ENCODE measurements around the gene DDN. TPM values are rescaled to one million over a fixed set of nuclear protein-coding genes. Genes with fewer than 3 reads are reported as not detected.

DDN gene
- total RNA-seq, 1 experiment from 2014 or later = 0.51 TPM

DNA sequence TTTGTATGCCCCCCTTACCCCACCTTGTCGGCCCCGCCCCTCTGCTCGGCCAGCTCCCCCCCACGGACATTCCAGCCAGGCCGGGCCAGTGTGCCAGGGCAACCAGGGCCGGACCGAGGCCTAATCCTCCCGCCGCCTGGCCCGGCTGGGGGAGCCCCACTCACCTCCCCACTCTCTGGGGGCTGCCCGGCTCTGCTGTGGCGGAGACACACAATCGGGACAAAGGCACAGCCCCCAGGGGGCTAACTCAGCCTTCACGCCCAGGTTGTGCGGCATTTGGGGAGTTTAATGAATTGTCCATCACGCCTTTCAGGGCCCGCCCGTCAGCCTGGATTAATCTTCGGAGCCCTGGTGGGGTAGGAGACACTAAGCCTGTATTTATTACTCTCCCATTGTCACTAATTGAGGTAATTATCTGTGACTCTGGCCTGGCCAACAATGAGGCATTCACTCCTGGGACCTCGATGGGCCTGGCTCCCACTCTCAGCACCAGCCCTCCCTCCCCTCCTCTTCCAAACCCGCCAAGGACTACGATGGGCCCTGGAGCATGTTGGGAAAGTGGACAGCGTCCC lies 12.4 kb downstream of the DDN start:
- peaks cover 11% of the 10 kb centered on the region for H3K27me3 ChIP-seq (ENCODE audit: control insufficient read depth, insufficient read depth, low read length)

DNA sequence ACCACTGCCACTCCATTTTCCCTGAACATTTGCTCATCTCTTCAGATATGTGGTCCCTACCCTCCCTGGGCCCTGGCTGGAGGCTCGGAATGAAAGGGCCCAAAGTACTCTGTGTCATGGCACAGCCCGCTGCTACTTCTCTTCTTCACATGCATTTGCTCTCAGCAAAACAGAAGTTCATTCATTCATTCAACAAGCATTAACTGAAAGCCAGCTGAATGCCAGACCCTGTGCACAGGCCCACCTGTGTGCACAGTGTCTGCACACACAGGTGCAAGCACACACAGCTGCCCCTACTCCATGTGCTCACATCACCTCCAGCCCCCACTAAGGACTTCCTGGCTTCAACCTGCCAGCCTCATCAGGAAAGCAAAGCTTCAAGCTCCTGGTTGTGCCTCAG lies 13.3 kb downstream of the DDN start:
- DNase-seq (ENCODE audit: low read depth, low spot score) = no peak
- Histone ChIP-seq H3K4me3 (ENCODE audit: low read depth in 2 of 2, low read length in 2 of 2) (no peak overlapping the region), H3K9me3 (ENCODE audit: control insufficient read depth, insufficient read depth, low read depth, low read length) (no peaks in the 10 kb centered on the region), H3K4me1 (ENCODE audit: control insufficient read depth, insufficient read depth, low read length) (no peaks in the 10 kb centered on the region; the same call in 1 of the 2 replicates), H3K27ac (ENCODE audit: low read length) (no peak overlapping the region), H3K36me3 (ENCODE audit: control insufficient read depth, insufficient read depth, low read length) (no peaks in the 10 kb centered on the region), H3K27me3 (ENCODE audit: control insufficient read depth, insufficient read depth, low read length) (peaks cover 11% of the 10 kb centered on the region)
- ATAC-seq = no peak
- in situ Hi-C loops (cut with HindIII; ENCODE audit: low pct_unique_long_range_greater_than_20kb, low sequenced_read_pairs) (no loop called here), intact Hi-C loops (cut with micrococcal nuclease; ENCODE audit: unreplicated experiment) (no loop called here)
- TF ChIP-seq SIN3A (IDR thresholded peaks at IDR 0.05; ENCODE audit: borderline replicate concordance, insufficient read depth, low read depth, low read length) (no peak), TCF7L2 (IDR thresholded peaks at IDR 0.05; ENCODE audit: low read depth, low read length) (no peak)
- ChIA-PET CTCF (interaction anchor here (0.6 kb wide), 2 partner anchors 22 to 415 kb away, joined by 3 to 11 read pairs; no protein-coding TSS in a partner anchor), POLR2A (no interaction called here)
- no TSS peak for BruUV-seq (replicated peaks)

More for the DNA sequence above, 12.4 kb downstream of the DDN start:
- POLR2A ChIA-PET = no interaction called here
- CTCF ChIA-PET = interaction anchor here (1.4 kb wide), 1 partner anchor 10 kb away, joined by 6 read pairs; no protein-coding TSS in a partner anchor
- no peaks in the 10 kb centered on the region for H3K36me3 ChIP-seq (ENCODE audit: control insufficient read depth, insufficient read depth, low read length)
- TF ChIP-seq, protein P1, sequence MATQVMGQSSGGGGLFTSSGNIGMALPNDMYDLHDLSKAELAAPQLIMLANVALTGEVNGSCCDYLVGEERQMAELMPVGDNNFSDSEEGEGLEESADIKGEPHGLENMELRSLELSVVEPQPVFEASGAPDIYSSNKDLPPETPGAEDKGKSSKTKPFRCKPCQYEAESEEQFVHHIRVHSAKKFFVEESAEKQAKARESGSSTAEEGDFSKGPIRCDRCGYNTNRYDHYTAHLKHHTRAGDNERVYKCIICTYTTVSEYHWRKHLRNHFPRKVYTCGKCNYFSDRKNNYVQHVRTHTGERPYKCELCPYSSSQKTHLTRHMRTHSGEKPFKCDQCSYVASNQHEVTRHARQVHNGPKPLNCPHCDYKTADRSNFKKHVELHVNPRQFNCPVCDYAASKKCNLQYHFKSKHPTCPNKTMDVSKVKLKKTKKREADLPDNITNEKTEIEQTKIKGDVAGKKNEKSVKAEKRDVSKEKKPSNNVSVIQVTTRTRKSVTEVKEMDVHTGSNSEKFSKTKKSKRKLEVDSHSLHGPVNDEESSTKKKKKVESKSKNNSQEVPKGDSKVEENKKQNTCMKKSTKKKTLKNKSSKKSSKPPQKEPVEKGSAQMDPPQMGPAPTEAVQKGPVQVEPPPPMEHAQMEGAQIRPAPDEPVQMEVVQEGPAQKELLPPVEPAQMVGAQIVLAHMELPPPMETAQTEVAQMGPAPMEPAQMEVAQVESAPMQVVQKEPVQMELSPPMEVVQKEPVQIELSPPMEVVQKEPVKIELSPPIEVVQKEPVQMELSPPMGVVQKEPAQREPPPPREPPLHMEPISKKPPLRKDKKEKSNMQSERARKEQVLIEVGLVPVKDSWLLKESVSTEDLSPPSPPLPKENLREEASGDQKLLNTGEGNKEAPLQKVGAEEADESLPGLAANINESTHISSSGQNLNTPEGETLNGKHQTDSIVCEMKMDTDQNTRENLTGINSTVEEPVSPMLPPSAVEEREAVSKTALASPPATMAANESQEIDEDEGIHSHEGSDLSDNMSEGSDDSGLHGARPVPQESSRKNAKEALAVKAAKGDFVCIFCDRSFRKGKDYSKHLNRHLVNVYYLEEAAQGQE (IDR thresholded peaks at IDR 0.05; ENCODE audit: insufficient read depth in 1 of 2, low read depth in 2 of 2, low read length in 1 of 2) = no peak
- TF ChIP-seq POLR2AphosphoS5 (IDR thresholded peaks at IDR 0.05; ENCODE audit: low read depth, low read length) (no peak), SIN3A (IDR thresholded peaks at IDR 0.05; ENCODE audit: borderline replicate concordance, insufficient read depth, low read depth, low read length) (no peak), TCF7L2 (IDR thresholded peaks at IDR 0.05; ENCODE audit: low read depth, low read length) (no peak)
- no peak overlapping the region for H3K4me3 ChIP-seq (ENCODE audit: low read depth in 2 of 2, low read length in 2 of 2)
- BruUV-seq (replicated peaks) = no TSS peak
- H3K9me3 ChIP-seq (ENCODE audit: control insufficient read depth, insufficient read depth, low read depth, low read length) = no peaks in the 10 kb centered on the region
- ATAC-seq (no peak), DNase-seq (ENCODE audit: low read depth, low spot score) (no peak)
- in situ Hi-C loops (cut with HindIII; ENCODE audit: low pct_unique_long_range_greater_than_20kb, low sequenced_read_pairs) = no loop called here
- intact Hi-C loops (cut with micrococcal nuclease; ENCODE audit: unreplicated experiment) = no loop called here
- H3K27ac ChIP-seq (ENCODE audit: low read length) = no peak overlapping the region
- no peaks in the 10 kb centered on the region for H3K4me1 ChIP-seq (ENCODE audit: control insufficient read depth, insufficient read depth, low read length)

DNA sequence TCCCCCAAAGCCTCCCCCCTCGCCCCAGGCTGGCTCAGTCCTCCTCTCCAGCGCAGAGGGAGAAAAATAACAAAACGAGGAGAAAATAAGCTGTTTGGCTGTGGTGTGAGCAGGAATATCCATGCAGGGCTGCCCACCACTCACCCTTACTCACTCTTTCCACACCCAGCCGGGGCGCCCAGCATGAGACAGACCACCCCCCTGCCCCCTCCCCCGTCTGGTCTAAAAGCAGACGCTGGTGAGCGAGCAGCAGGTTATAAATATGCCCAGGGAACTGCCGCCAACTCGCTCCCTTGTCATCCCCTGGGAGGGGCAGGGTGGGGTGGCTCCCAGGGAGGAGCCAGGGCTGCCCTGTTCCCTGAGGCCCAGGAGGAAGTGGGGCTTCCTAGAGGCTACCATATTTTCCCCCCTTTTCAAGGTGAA lies 13.7 kb downstream of the DDN start:
- BruUV-seq (replicated peaks) = no TSS peak
- ChIA-PET POLR2A (interaction anchor here (0.6 kb wide), 1 partner anchor 12 kb away, joined by 3 read pairs; no protein-coding TSS in a partner anchor), CTCF (interaction anchor here (0.6 kb wide), 2 partner anchors 22 to 415 kb away, joined by 3 to 11 read pairs; no protein-coding TSS in a partner anchor)
- Histone ChIP-seq H3K27ac (ENCODE audit: low read length) (no peak overlapping the region), H3K9me3 (ENCODE audit: control insufficient read depth, insufficient read depth, low read depth, low read length) (no peaks in the 10 kb centered on the region), H3K36me3 (ENCODE audit: control insufficient read depth, insufficient read depth, low read length) (no peaks in the 10 kb centered on the region), H3K4me3 (ENCODE audit: low read depth in 2 of 2, low read length in 2 of 2) (no peak overlapping the region), H3K27me3 (ENCODE audit: control insufficient read depth, insufficient read depth, low read length) (peaks cover 11% of the 10 kb centered on the region), H3K4me1 (ENCODE audit: control insufficient read depth, insufficient read depth, low read length) (no peaks in the 10 kb centered on the region; the same call in 1 of the 2 replicates)
- TF ChIP-seq, protein P1 (IDR thresholded peaks at IDR 0.05; ENCODE audit: insufficient read depth in 1 of 2, low read depth in 2 of 2, low read length in 1 of 2) = no peak
- TF ChIP-seq SIN3A (IDR thresholded peaks at IDR 0.05; ENCODE audit: borderline replicate concordance, insufficient read depth, low read depth, low read length) (no peak), POLR2AphosphoS5 (IDR thresholded peaks at IDR 0.05; ENCODE audit: low read depth, low read length) (no peak), TCF7L2 (IDR thresholded peaks at IDR 0.05; ENCODE audit: low read depth, low read length) (no peak)
- TF ChIP-seq, protein P2, sequence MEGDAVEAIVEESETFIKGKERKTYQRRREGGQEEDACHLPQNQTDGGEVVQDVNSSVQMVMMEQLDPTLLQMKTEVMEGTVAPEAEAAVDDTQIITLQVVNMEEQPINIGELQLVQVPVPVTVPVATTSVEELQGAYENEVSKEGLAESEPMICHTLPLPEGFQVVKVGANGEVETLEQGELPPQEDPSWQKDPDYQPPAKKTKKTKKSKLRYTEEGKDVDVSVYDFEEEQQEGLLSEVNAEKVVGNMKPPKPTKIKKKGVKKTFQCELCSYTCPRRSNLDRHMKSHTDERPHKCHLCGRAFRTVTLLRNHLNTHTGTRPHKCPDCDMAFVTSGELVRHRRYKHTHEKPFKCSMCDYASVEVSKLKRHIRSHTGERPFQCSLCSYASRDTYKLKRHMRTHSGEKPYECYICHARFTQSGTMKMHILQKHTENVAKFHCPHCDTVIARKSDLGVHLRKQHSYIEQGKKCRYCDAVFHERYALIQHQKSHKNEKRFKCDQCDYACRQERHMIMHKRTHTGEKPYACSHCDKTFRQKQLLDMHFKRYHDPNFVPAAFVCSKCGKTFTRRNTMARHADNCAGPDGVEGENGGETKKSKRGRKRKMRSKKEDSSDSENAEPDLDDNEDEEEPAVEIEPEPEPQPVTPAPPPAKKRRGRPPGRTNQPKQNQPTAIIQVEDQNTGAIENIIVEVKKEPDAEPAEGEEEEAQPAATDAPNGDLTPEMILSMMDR (IDR thresholded peaks at IDR 0.05) = no peak
- intact Hi-C loops (cut with micrococcal nuclease; ENCODE audit: unreplicated experiment) = no loop called here
- DNase-seq (ENCODE audit: low read depth, low spot score) (no peak), ATAC-seq (no peak)
- in situ Hi-C loops (cut with HindIII; ENCODE audit: low pct_unique_long_range_greater_than_20kb, low sequenced_read_pairs) = no loop called here

All from Panc1 (cell line).